Mucosa of rectum (tissue), 2 donors: ENCODE measurements around the gene SLC38A3.

ENCODE experiments used
- H3K27ac ChIP-seq, 2 donors: one replicate each; pipeline ENCODE4 v1.7.0; 2013; ENCODE audit warnings: inconsistent platforms in 2 of 2, low read depth in 2 of 2, low read length in 2 of 2
- H3K27me3 ChIP-seq, 2 donors: one replicate each; pipeline ENCODE4 v1.7.0; 2013; ENCODE audit warnings: low read length in 2 of 2; ENCODE audit not compliant: control insufficient read depth in 2 of 2, insufficient read depth in 2 of 2
- H3K36me3 ChIP-seq, 2 donors: one replicate each; pipeline ENCODE4 v1.7.0; 2013; ENCODE audit warnings: low read length in 2 of 2; ENCODE audit not compliant: control insufficient read depth in 2 of 2, insufficient read depth in 2 of 2
- H3K4me1 ChIP-seq, 2 donors: one replicate each; pipeline ENCODE4 v1.7.0; 2013; ENCODE audit warnings: low read length in 2 of 2, mild to moderate bottlenecking in 1 of 2; ENCODE audit not compliant: control insufficient read depth in 2 of 2, insufficient read depth in 2 of 2
- H3K4me3 ChIP-seq, 2 donors: one replicate each; pipeline ENCODE4 v1.7.0; 2013; ENCODE audit warnings: low read length in 2 of 2
- H3K9ac ChIP-seq, 2 donors: one replicate each; pipeline ENCODE4 v1.7.0; 2013; ENCODE audit warnings: low read length in 2 of 2, low read depth in 1 of 2, mild to moderate bottlenecking in 1 of 2
- H3K9me3 ChIP-seq, 2 donors: one replicate each; pipeline ENCODE4 v1.7.0; 2013; ENCODE audit warnings: low read length in 2 of 2; ENCODE audit not compliant: control insufficient read depth in 2 of 2
- donor health status: healthy.
- donor health status: Normal muscosa, but diverticular disease.

Gene SLC38A3

GRCh38 chr3:50169232-50169832, 35.7 kb upstream of the SLC38A3 start:
- no peak overlapping the region for H3K9ac ChIP-seq
- no peaks in the 10 kb centered on the region for H3K9me3 ChIP-seq
- peaks cover 50 to 62% of the 10 kb centered on the region in 2 donors for H3K4me1 ChIP-seq
- H3K36me3 ChIP-seq: peaks cover 0 to 2% of the 10 kb centered on the region in 2 donors
- H3K4me3 ChIP-seq: no peak overlapping the region
- peak overlapping the region in 1 of 2 donors; percentile 7 for H3K27ac ChIP-seq
- H3K27me3 ChIP-seq: no peaks in the 10 kb centered on the region

DNA sequence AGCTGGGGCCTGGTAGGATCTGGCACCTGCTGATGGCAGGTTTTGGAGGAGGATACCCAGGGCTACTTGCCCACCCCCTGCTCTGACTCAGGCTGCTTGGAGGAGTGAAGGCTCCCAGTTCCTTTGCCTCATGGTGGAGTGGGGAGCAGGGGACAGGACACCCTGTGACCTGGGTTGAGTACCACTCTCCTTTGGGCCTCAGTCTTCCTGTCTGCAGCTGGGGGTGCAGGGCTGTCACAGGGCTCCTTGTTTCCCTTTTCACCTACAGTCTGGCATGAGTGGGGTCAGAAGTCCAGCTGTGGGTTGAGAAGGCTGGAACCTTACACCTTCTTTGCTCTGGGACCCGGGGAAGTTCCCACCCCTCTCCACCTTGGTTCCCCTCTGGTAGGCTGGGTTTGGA, 35.2 kb upstream of the SLC38A3 start:
- no peaks in the 10 kb centered on the region for H3K27me3 ChIP-seq
- no peak overlapping the region for H3K9ac ChIP-seq
- H3K27ac ChIP-seq: peak overlapping the region in 1 of 2 donors; percentile 7
- peaks cover 0 to 5% of the 10 kb centered on the region in 2 donors for H3K36me3 ChIP-seq
- no peaks in the 10 kb centered on the region for H3K9me3 ChIP-seq
- H3K4me1 ChIP-seq: peaks cover 45 to 56% of the 10 kb centered on the region in 2 donors
- H3K4me3 ChIP-seq: no peak overlapping the region

DNA sequence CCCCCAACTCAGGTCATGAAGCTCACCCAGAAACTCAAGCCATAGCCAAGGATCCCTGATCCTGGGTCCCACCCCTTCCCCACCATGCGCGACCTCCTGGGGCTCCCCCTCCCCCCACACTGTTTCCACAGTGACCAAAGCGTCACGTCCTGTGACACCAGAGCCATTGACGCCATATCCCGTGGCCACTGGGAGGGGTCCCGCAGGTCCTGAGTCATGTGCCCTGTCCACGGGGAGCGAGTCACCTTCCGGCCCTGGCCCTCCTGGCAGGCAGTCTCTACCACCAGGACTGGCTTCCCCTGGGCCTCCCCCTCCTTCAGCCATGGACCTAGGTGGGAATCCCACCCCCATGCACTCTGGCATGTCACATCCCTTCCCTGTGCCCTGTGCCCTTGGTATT, 34.4 kb upstream of the SLC38A3 start:
- H3K4me1 ChIP-seq: peaks cover 40 to 48% of the 10 kb centered on the region in 2 donors

DNA sequence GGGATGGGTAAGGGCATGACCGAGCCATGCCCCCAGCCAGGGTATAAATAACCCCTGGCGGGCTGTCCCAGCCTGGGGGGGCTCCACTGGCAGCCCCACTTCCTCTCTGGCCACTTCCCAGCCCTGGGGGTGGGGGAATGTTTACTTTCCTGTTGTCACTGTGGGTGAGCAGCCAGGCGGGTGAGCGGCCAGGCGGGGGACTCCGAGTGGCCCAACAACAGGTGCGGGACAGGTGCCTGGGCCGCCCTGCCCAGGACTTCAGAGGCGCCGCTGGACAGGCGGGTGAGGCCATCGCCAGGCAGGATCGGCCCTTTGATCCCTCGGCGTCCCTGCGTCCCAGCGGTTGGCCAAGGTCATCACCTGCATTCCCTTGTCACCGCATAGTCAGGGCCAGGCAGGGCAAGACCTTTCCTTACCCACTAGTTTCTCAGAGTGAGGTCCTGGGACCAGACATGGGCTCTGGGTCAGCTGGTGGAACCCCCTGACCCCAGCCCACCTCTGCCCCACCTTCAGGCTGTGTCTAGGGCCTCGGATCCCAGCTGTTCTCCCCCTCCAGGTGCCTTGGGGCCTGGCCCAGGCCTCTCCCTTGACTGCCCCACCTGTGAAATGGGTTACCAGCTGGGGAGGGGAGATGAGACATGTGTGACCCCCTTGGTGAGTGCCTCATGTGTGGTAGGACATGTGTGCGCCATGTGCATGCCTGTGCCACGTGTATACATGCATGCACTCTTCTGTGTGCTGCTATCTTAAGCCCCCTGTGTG, 33.4 kb upstream of the SLC38A3 start:
- peaks cover 31 to 39% of the 10 kb centered on the region in 2 donors for H3K4me1 ChIP-seq
- peak overlapping the region; percentile 57 to 58 for H3K27ac ChIP-seq
- H3K9ac ChIP-seq: no peak overlapping the region

More for the DNA sequence above, 34.4 kb upstream of the SLC38A3 start:
- H3K27ac ChIP-seq: peak overlapping the region; percentile 34 to 58
- no peaks in the 10 kb centered on the region for H3K9me3 ChIP-seq
- H3K9ac ChIP-seq: no peak overlapping the region
- no peak overlapping the region for H3K4me3 ChIP-seq
- no peaks in the 10 kb centered on the region for H3K27me3 ChIP-seq
- H3K36me3 ChIP-seq: peaks cover 0 to 5% of the 10 kb centered on the region in 2 donors

GRCh38 chr3:50172626-50173220, 32.3 kb upstream of the SLC38A3 start:
- Histone ChIP-seq H3K9ac (peak overlapping the region in 1 of 2 donors; percentile 5), H3K27me3 (no peaks in the 10 kb centered on the region), H3K36me3 (peaks cover 0 to 10% of the 10 kb centered on the region in 2 donors), H3K27ac (peak overlapping the region; percentile 57 to 58), H3K4me1 (peaks cover 24 to 37% of the 10 kb centered on the region in 2 donors), H3K4me3 (no peak overlapping the region), H3K9me3 (no peaks in the 10 kb centered on the region)

More for the DNA sequence above, 33.4 kb upstream of the SLC38A3 start:
- Histone ChIP-seq H3K9me3 (no peaks in the 10 kb centered on the region), H3K27me3 (no peaks in the 10 kb centered on the region), H3K36me3 (peaks cover 0 to 6% of the 10 kb centered on the region in 2 donors), H3K4me3 (no peak overlapping the region)

DNA sequence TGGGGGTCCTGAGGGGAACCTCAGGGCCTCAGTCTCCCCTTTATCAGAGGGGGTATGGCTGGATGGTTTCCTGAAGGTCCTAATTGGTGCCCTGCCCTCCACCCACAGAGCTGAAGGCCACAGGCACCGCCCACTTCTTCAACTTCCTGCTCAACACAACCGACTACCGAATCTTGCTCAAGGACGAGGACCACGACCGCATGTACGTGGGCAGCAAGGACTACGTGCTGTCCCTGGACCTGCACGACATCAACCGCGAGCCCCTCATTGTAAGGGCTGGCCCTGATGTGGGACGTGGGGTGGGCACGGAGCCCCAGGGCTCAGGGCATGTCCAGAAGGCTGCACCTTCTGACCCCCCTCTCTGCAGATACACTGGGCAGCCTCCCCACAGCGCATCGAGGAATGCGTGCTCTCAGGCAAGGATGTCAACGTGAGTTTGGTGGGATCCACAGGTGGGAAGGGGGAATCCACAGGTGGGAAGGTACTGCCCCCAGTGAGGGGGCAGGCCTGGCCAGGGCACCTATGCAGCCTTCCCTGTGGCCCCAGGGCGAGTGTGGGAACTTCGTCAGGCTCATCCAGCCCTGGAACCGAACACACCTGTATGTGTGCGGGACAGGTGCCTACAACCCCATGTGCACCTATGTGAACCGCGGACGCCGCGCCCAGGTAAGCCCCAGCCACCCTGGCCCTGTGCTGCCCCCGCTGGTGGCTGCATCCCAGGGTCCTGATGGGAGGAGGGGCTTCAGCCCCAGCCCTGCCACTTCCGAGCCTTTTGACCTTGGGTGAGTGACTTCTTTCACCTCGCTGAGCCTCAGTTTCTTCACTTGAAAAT, 31.2 kb upstream of the SLC38A3 start:
- H3K27ac ChIP-seq: no peak overlapping the region
- H3K27me3 ChIP-seq: no peaks in the 10 kb centered on the region
- H3K9me3 ChIP-seq: no peaks in the 10 kb centered on the region
- no peak overlapping the region for H3K4me3 ChIP-seq
- H3K9ac ChIP-seq: no peak overlapping the region
- peaks cover 0 to 10% of the 10 kb centered on the region in 2 donors for H3K36me3 ChIP-seq
- H3K4me1 ChIP-seq: peaks cover 21 to 37% of the 10 kb centered on the region in 2 donors

- Histone ChIP-seq H3K9me3 (no peaks in the 10 kb centered on the region), H3K9ac (no peak overlapping the region), H3K27ac (no peak overlapping the region), H3K4me3 (no peak overlapping the region), H3K4me1 (peaks cover 21 to 36% of the 10 kb centered on the region in 2 donors), H3K36me3 (peaks cover 0 to 10% of the 10 kb centered on the region in 2 donors), H3K27me3 (no peaks in the 10 kb centered on the region)
These were observed 30.6 kb upstream of the SLC38A3 start for GRCh38 chr3:50174517-50174895.

GRCh38 chr3:50174947-50175524, 30.0 kb upstream of the SLC38A3 start:
- no peak overlapping the region for H3K27ac ChIP-seq
- H3K9me3 ChIP-seq: no peaks in the 10 kb centered on the region
- H3K4me1 ChIP-seq: peaks cover 21 to 35% of the 10 kb centered on the region in 2 donors

DNA sequence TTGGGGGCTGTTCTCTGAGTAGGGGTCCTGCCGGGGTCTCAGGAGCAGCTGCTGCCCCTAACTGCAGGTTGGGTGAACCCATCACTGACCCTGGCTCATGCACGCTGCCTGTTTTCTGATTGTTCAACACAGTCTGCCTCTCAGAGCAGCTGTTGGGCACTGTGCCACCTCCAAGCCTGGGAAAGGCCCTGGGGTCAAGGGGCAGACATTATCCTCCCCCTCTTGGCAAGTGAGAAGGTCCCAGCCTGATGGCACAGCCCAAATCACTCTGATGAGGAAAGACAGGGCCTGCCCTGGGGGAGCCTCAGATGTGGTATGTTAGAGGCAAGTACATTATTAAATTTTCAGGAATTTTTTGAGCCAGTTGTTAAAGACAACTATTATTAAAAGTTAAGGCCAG, 27.7 kb upstream of the SLC38A3 start:
- Histone ChIP-seq H3K4me1 (peaks cover 9 to 21% of the 10 kb centered on the region in 2 donors), H3K36me3 (peaks cover 0 to 10% of the 10 kb centered on the region in 2 donors), H3K27me3 (no peaks in the 10 kb centered on the region), H3K27ac (no peak overlapping the region), H3K9ac (no peak overlapping the region), H3K9me3 (no peaks in the 10 kb centered on the region), H3K4me3 (no peak overlapping the region)

More at GRCh38 chr3:50174947-50175524, 30.0 kb upstream of the SLC38A3 start:
- peaks cover 0 to 10% of the 10 kb centered on the region in 2 donors for H3K36me3 ChIP-seq
- H3K9ac ChIP-seq: no peak overlapping the region
- no peaks in the 10 kb centered on the region for H3K27me3 ChIP-seq
- H3K4me3 ChIP-seq: no peak overlapping the region
